Psoas muscle (tissue), 8 donors: ENCODE results near the gene HPS4. TPM values are rescaled to one million over a fixed set of nuclear protein-coding genes. Genes with fewer than 3 reads are reported as not detected.

Experiments
- ATAC-seq, 4 donors: fragments of 200-7000 bp; cut with Tn5 transposase; one replicate each; pipeline ENCODE4 v1.9.1; 2020; ENCODE audit warnings: moderate library complexity in 3 of 4, mild to moderate bottlenecking in 2 of 4
- DNase-seq, 2 donors: peaks; one replicate each; pipeline ENCODE4 v3.0.0-alpha.2; 2020
- H3K27ac ChIP-seq: fragments of 200-600 bp; one replicate; pipeline ENCODE4 v1.8.0; 2022
- H3K27me3 ChIP-seq, 3 donors: fragments of 200-600 bp in 1 of 3; one replicate each; pipeline versions ENCODE4 v1.6.1 to v1.8.0; 2013 to 2022; ENCODE audit warnings: low read length in 2 of 3, mild to moderate bottlenecking in 2 of 3, moderate library complexity in 1 of 3; ENCODE audit not compliant: insufficient read depth in 3 of 3
- H3K36me3 ChIP-seq, 2 donors: fragments of 200-600 bp in 1 of 2; one replicate each; pipeline versions ENCODE4 v1.6.1 to v1.8.0; 2013 to 2022; ENCODE audit warnings: low read depth in 1 of 2, mild to moderate bottlenecking in 1 of 2, moderate library complexity in 1 of 2; ENCODE audit not compliant: insufficient read depth in 1 of 2
- H3K4me1 ChIP-seq: fragments of 200-600 bp; one replicate; pipeline ENCODE4 v1.8.0; 2022
- H3K4me3 ChIP-seq: fragments of 200-600 bp; one replicate; pipeline ENCODE4 v1.8.0; 2022; ENCODE audit warnings: mild to moderate bottlenecking
- H3K9me3 ChIP-seq: fragments of 200-600 bp; one replicate; pipeline ENCODE4 v1.8.0; 2022
- WGBS, 3 donors: extraction: QIAGEN DNeasy Blood & Tissue Kit; methylation state at CpG; one replicate each; pipeline versions ENCODE4 v1.1.6 to v1.1.7; 2013; 5-methylcytosine and 5-hydroxymethylcytosine counted together
- intact Hi-C, 2 donors: fragments of 100-400 bp; cut with DNase I; formaldehyde crosslinking; loops; one replicate each; pipeline versions ENCODE4 v1.11.0 to v1.14.2; 2022
- polyA plus RNA-seq, 3 donors: library from polyadenylated mRNA; stranded (reverse); fragments of 200-250 nt; gene quantifications; one replicate each; pipeline ENCODE4 v1.2.3, GENCODE V29; 2013
- total RNA-seq, 4 donors: library from RNA; stranded (reverse); fragmentation: NEBNext Ultra II Directional in 2 of 4; extraction: Animal tissue kit (Norgen Biotek cat#: 25700) in 2 of 4; gene quantifications; one replicate each; pipeline versions ENCODE4 v1.2.1 to v1.2.4, GENCODE V29; 2021 to 2023
- TF ChIP-seq, protein P1 (sequence below): fragments of 200-600 bp; IDR thresholded peaks from one replicate; pipeline ENCODE4 v1.8.0; 2022; ENCODE audit warnings: antibody characterized with exemption
- donor health status: healthy with polysubstance abuse.
- donor health status: DM: no; HTN: no; CAD: no; lungs with moderate emphysema.
- donor health status: Bipolar disorder and iron deficiency.
- donor health status: healthy.
- donor health status: DM: yes; HTN: yes; CAD: no.
- donor health status: DM: no; HTN: no; CAD: no.
- donor health status: DM: no; HTN: no; CAD: no.
- donor health status: DM: yes; HTN: yes; CAD: no.

The HPS4 gene
- total and polyA plus RNA-seq, 7 donors: 5.8 to 13.9 (median 10.1) TPM

DNA sequence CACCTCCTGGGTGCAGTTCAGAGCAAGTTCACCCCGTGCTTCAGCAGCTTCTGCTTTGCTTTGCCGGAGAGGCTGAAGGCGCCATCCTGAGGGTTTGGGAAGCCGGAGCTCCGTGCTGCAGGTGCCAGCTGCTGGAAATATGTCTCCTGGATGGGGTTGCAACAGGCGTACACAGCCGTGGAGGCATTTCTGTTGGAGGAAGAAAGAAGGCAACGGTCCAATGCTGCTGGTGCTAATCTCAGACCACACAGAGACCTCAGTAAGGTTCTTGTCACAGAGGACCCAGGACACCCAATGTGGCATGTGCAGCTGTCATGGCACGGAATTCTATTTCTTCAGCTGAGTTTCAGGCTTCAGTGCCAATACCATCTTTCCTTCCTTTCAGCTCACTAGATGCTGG, 30.4 kb downstream of the HPS4 start:
- Histone ChIP-seq H3K4me1 (no peaks in the 10 kb centered on the region), H3K9me3 (no peaks in the 10 kb centered on the region), H3K27ac (no peak overlapping the region), H3K4me3 (no peak overlapping the region), H3K36me3 (peaks cover 0 to 72% of the 10 kb centered on the region in 2 donors), H3K27me3 (no peaks in the 10 kb centered on the region)
- peak in 3 of 4 donors; percentile 29 to 68 (median 39) for ATAC-seq
- DNase-seq: no peak
- 48 to 54% (median 48%) methylated on average over 9 of the region's 9 CpGs for WGBS, 3 donors
- intact Hi-C loops: no loop called here
- TF ChIP-seq, protein P1, sequence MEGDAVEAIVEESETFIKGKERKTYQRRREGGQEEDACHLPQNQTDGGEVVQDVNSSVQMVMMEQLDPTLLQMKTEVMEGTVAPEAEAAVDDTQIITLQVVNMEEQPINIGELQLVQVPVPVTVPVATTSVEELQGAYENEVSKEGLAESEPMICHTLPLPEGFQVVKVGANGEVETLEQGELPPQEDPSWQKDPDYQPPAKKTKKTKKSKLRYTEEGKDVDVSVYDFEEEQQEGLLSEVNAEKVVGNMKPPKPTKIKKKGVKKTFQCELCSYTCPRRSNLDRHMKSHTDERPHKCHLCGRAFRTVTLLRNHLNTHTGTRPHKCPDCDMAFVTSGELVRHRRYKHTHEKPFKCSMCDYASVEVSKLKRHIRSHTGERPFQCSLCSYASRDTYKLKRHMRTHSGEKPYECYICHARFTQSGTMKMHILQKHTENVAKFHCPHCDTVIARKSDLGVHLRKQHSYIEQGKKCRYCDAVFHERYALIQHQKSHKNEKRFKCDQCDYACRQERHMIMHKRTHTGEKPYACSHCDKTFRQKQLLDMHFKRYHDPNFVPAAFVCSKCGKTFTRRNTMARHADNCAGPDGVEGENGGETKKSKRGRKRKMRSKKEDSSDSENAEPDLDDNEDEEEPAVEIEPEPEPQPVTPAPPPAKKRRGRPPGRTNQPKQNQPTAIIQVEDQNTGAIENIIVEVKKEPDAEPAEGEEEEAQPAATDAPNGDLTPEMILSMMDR: no peak

DNA sequence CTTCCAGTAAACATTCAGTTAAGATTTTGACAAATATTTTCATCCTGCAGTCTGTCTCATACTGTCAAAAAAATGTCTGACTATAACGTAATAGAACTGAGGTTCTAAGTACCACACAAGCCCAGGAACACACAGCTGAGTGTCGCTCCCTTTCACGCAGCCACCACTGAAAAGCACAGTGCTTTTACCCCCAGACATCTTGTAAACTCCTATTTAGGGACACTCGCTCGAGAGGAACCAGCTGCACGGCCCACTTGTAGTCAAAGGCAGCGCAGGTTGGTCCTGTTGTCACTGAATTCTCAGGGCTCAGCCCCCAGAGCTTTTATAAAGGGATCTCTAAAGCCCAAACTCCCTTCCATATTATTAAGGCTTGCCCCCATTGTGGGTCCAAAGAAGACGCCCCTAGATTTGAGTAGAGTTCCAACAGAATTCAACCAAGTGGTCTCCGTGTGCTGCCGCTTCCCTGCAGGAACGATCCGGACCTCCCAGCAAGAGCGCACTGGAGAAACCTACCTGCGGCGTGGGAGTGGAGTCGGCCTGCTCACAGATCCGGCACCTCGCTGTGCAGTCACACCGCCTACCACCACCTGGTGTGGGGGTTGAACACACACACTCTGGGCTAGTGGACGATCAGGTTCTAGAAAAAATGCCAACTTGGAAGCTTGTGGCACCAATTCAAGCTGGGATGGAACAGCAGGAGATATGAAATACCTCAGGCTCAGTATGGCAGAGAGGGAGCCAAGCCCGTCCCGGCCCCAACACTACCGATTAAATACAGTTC, 31.2 kb downstream of the HPS4 start:
- Histone ChIP-seq H3K27ac (no peak overlapping the region), H3K27me3 (no peaks in the 10 kb centered on the region), H3K4me3 (no peak overlapping the region), H3K9me3 (no peaks in the 10 kb centered on the region), H3K4me1 (no peaks in the 10 kb centered on the region), H3K36me3 (peaks cover 0 to 64% of the 10 kb centered on the region in 2 donors)
- TF ChIP-seq, protein P1: no peak
- DNase-seq: no peak
- no peak for ATAC-seq
- intact Hi-C loops: no loop called here
- WGBS, 3 donors: 87 to 90% (median 87%) methylated on average over 23 of the region's 23 CpGs

- H3K4me3 ChIP-seq: no peak overlapping the region
- no peaks in the 10 kb centered on the region for H3K9me3 ChIP-seq
- H3K4me1 ChIP-seq: no peaks in the 10 kb centered on the region
- H3K27ac ChIP-seq: no peak overlapping the region
- TF ChIP-seq, protein P1: no peak
- ATAC-seq (no peak), DNase-seq (no peak)
- H3K27me3 ChIP-seq: no peaks in the 10 kb centered on the region
- peaks cover 0 to 46% of the 10 kb centered on the region in 2 donors for H3K36me3 ChIP-seq
- intact Hi-C loops: no loop called here
- WGBS, 3 donors: 84 to 89% (median 84%) methylated on average over 9 of the region's 9 CpGs
Observed at GRCh38 chr22:26450453-26451185, 33.0 kb downstream of the HPS4 start.

- TF ChIP-seq, protein P1: no peak
- Histone ChIP-seq H3K27me3 (no peaks in the 10 kb centered on the region), H3K9me3 (no peaks in the 10 kb centered on the region), H3K4me3 (no peak overlapping the region), H3K36me3 (peaks cover 0 to 40% of the 10 kb centered on the region in 2 donors), H3K27ac (no peak overlapping the region), H3K4me1 (no peaks in the 10 kb centered on the region)
- ATAC-seq (no peak), DNase-seq (no peak)
- WGBS, 3 donors: 80 to 88% (median 85%) methylated on average over 6 of the region's 6 CpGs
- intact Hi-C loops: no loop called here
Observed at GRCh38 chr22:26448941-26449340, 34.6 kb downstream of the HPS4 start.
